Activated B cell treated with CpG ODN at 0.5 μM for 24 hours (primary cell): ENCODE results near the gene FEM1B. TPM values are rescaled to one million over a fixed set of nuclear protein-coding genes. Genes with fewer than 3 reads are reported as not detected.

Source experiments
- ATAC-seq: fragments of 200-7000 bp; cut with Tn5 transposase; one replicate; pipeline ENCODE4 v1.10.0; 2021; ENCODE audit warnings: low read depth, mild to moderate bottlenecking, moderate library complexity
- CTCF ChIA-PET: fragments of 350-600 bp; sonication (Branson Sonifier 250); formaldehyde crosslinking; loops from one replicate; lab custom pipeline; 2021; ENCODE audit warnings: antibody characterized with exemption; lab: Charles Lee
- POLR2A ChIA-PET: fragments of 350-600 bp; sonication (Branson Sonifier 250); formaldehyde crosslinking; loops from one replicate; lab custom pipeline; 2021; ENCODE audit warnings: antibody characterized with exemption; lab: Charles Lee
- DNase-seq: peaks from one replicate; pipeline ENCODE4 v3.0.0; 2022
- H3K27ac Mint-ChIP-seq: one replicate; pipeline ENCODE4 v1.8.0; 2020; ENCODE audit warnings: mixed read lengths
- H3K27me3 Mint-ChIP-seq: one replicate; pipeline ENCODE4 v1.8.0; 2021; ENCODE audit warnings: mixed read lengths
- H3K36me3 Mint-ChIP-seq: one replicate; pipeline ENCODE4 v1.8.0; 2021; ENCODE audit warnings: low read depth, mixed read lengths
- H3K4me1 Mint-ChIP-seq: one replicate; pipeline ENCODE4 v1.8.0; 2021; ENCODE audit warnings: mixed read lengths
- H3K4me3 Mint-ChIP-seq: one replicate; pipeline ENCODE4 v1.8.0; 2020; ENCODE audit warnings: mild to moderate bottlenecking, mixed read lengths
- H3K9me3 Mint-ChIP-seq: one replicate; pipeline ENCODE4 v1.8.0; 2020; ENCODE audit warnings: mixed read lengths
- intact Hi-C: fragments of 100-400 bp; cut with micrococcal nuclease; formaldehyde crosslinking; loops from one replicate; pipeline ENCODE4 v1.15.1; 2024
- total RNA-seq: library from RNA; stranded (reverse); gene quantifications from 2 replicates; pipeline ENCODE4 v1.2.3, GENCODE V29; 2022
- TF ChIP-seq, protein P1 (sequence below): fragments of 200-600 bp; IDR thresholded peaks from one replicate; pipeline ENCODE4 v1.8.0; 2022; ENCODE audit warnings: antibody characterized with exemption, mild to moderate bottlenecking

Gene FEM1B
- total RNA-seq, 1 donor from 2014 or later: 42.2 TPM

- Mint-ChIP-seq H3K4me1 (peaks cover 2% of the 10 kb centered on the region), H3K4me3 (no peak overlapping the region), H3K36me3 (no peaks in the 10 kb centered on the region), H3K27me3 (peaks cover 26% of the 10 kb centered on the region), H3K9me3 (no peaks in the 10 kb centered on the region), H3K27ac (no peak overlapping the region)
- intact Hi-C loops: no loop called here
- DNase-seq (no peak), ATAC-seq (peak; percentile 18)
- CTCF ChIA-PET: no interaction called here
- TF ChIP-seq, protein P1, sequence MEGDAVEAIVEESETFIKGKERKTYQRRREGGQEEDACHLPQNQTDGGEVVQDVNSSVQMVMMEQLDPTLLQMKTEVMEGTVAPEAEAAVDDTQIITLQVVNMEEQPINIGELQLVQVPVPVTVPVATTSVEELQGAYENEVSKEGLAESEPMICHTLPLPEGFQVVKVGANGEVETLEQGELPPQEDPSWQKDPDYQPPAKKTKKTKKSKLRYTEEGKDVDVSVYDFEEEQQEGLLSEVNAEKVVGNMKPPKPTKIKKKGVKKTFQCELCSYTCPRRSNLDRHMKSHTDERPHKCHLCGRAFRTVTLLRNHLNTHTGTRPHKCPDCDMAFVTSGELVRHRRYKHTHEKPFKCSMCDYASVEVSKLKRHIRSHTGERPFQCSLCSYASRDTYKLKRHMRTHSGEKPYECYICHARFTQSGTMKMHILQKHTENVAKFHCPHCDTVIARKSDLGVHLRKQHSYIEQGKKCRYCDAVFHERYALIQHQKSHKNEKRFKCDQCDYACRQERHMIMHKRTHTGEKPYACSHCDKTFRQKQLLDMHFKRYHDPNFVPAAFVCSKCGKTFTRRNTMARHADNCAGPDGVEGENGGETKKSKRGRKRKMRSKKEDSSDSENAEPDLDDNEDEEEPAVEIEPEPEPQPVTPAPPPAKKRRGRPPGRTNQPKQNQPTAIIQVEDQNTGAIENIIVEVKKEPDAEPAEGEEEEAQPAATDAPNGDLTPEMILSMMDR: no peak
- POLR2A ChIA-PET: no interaction called here
Measured at GRCh38 chr15:68258692-68259091, 18.9 kb upstream of the FEM1B start.

GRCh38 chr15:68259883-68260282 lies 17.7 kb upstream of the FEM1B start:
- H3K4me3 Mint-ChIP-seq: no peak overlapping the region
- H3K9me3 Mint-ChIP-seq: no peaks in the 10 kb centered on the region
- intact Hi-C loops: no loop called here
- TF ChIP-seq, protein P1: no peak
- H3K36me3 Mint-ChIP-seq: no peaks in the 10 kb centered on the region
- POLR2A ChIA-PET: interaction anchor here (0.7 kb wide), 1 partner anchor 102 kb away, joined by 5 read pairs; no protein-coding TSS in a partner anchor
- no peak for DNase-seq
- no peak for ATAC-seq
- CTCF ChIA-PET: no interaction called here
- H3K4me1 Mint-ChIP-seq: peaks cover 2% of the 10 kb centered on the region
- peaks cover 28% of the 10 kb centered on the region for H3K27me3 Mint-ChIP-seq
- no peak overlapping the region for H3K27ac Mint-ChIP-seq

GRCh38 chr15:68261241-68261640 lies 16.3 kb upstream of the FEM1B start:
- intact Hi-C loops: no loop called here
- peaks cover 27% of the 10 kb centered on the region for H3K27me3 Mint-ChIP-seq
- no peaks in the 10 kb centered on the region for H3K36me3 Mint-ChIP-seq
- H3K9me3 Mint-ChIP-seq: no peaks in the 10 kb centered on the region
- ChIA-PET CTCF (no interaction called here), POLR2A (no interaction called here)
- H3K27ac Mint-ChIP-seq: no peak overlapping the region
- DNase-seq (no peak), ATAC-seq (no peak)
- TF ChIP-seq, protein P1: no peak
- H3K4me3 Mint-ChIP-seq: no peak overlapping the region
- peaks cover 2% of the 10 kb centered on the region for H3K4me1 Mint-ChIP-seq

DNA sequence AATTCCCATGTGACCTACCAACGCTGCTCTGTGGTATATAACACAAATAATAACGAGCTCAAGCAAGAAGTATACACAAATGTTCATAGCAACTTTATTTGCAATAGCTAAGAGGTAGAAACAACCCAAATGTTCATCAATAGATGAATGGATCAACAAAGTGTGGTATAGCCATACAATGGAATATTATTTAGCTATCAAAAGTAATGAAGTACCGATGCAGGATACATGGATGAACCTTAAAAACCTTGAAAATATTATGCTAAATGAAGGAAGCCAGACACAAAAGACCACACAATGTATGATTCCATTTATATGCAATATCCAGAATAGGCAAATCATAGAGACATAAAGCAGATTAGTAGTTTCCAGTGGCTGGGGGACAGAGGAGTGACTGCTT lies 15.6 kb upstream of the FEM1B start:
- intact Hi-C loops: no loop called here
- no peak for ATAC-seq
- no peak overlapping the region for H3K27ac Mint-ChIP-seq
- H3K9me3 Mint-ChIP-seq: no peaks in the 10 kb centered on the region
- no peak overlapping the region for H3K4me3 Mint-ChIP-seq
- CTCF ChIA-PET: interaction anchor here (1.8 kb wide), 1 partner anchor 9 kb away, joined by 6 read pairs; no protein-coding TSS in a partner anchor
- POLR2A ChIA-PET: no interaction called here
- no peak for DNase-seq
- H3K27me3 Mint-ChIP-seq: peaks cover 25% of the 10 kb centered on the region
- H3K4me1 Mint-ChIP-seq: peaks cover 2% of the 10 kb centered on the region
- TF ChIP-seq, protein P1: no peak
- H3K36me3 Mint-ChIP-seq: no peaks in the 10 kb centered on the region

- Mint-ChIP-seq H3K9me3 (no peaks in the 10 kb centered on the region), H3K27me3 (peaks cover 24% of the 10 kb centered on the region), H3K27ac (no peak overlapping the region), H3K36me3 (no peaks in the 10 kb centered on the region), H3K4me1 (no peaks in the 10 kb centered on the region), H3K4me3 (no peak overlapping the region)
- intact Hi-C loops: no loop called here
- ATAC-seq: no peak
- TF ChIP-seq, protein P1: no peak
- ChIA-PET CTCF (interaction anchor here (1.8 kb wide), 1 partner anchor 10 kb away, joined by 6 read pairs; no protein-coding TSS in a partner anchor), POLR2A (no interaction called here)
- DNase-seq: no peak
Measured at GRCh38 chr15:68262514-68263356, 14.8 kb upstream of the FEM1B start.
